SK-N-MC (cell line): Measurements from ENCODE around the gene TVP23C.

Source experiments
- DNase-seq: peaks from one replicate; pipeline ENCODE4 v3.0.0-alpha.2; 2011; ENCODE audit warnings: low read depth, low spot score
- H3K27ac ChIP-seq: fragments of 200-600 bp; sonication (generic); 2 replicates; pipeline ENCODE4 v1.5.1; 2016; ENCODE audit warnings: mixed run types
- H3K36me3 ChIP-seq: fragments of 200-600 bp; sonication (generic); 2 replicates; pipeline ENCODE4 v1.6.1; 2017; ENCODE audit warnings: antibody characterized with exemption, low read length, mixed read lengths; ENCODE audit not compliant: insufficient read depth
- H3K4me3 ChIP-seq: fragments of 200-600 bp; sonication (generic); 2 replicates; pipeline ENCODE4 v1.5.1; 2016
- H3K9ac ChIP-seq: fragments of 200-600 bp; sonication (generic); 2 replicates; pipeline ENCODE4 v1.8.0; 2017; ENCODE audit warnings: mixed run types, mixed read lengths; ENCODE audit not compliant: insufficient read length
- H3K9me3 ChIP-seq: fragments of 200-600 bp; sonication (generic); 2 replicates; pipeline ENCODE4 v1.6.1; 2017; ENCODE audit warnings: low read depth, mild to moderate bottlenecking, antibody characterized with exemption, low read length, moderate library complexity, mixed read lengths
- EZH2 ChIP-seq: fragments of 200-600 bp; sonication (generic); IDR thresholded peaks from one replicate; pipeline ENCODE4 v1.6.1; 2017; ENCODE audit warnings: antibody characterized with exemption
- FOXP2 ChIP-seq: optimal IDR thresholded peaks from 2 replicates; pipeline ENCODE3; 2011; ENCODE audit warnings: mild to moderate bottlenecking, moderate library complexity; ENCODE audit not compliant: insufficient read depth; ENCODE audit errors: extremely low read length, control extremely low read depth
- POLR2AphosphoS5 ChIP-seq: IDR thresholded peaks from 2 replicates; pipeline ENCODE4 v1.6.1; 2012; ENCODE audit warnings: mild to moderate bottlenecking, low read depth, low read length, borderline replicate concordance

TVP23C gene

DNA sequence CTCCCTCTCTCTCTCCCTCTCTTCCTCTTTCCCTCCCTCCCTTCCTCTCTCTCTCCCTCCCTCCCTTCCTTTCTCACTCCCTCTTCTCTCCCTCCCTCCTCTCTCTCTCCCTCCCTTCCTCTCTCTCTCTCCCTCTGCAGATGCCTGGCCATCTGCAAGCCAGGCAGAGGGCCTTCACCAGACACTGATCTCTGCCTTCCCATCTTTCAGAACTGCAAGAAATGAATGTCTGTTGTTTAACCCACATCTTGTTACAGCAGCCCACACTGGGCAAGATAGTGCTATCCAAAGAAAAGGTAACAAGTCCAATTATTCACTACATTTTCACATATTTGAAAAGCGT lies 69.6 kb downstream of the TVP23C start:
- DNase-seq = no peak
- TF ChIP-seq EZH2 (no peak), FOXP2 (no peak), POLR2AphosphoS5 (no peak)
- H3K4me3 ChIP-seq = no peak overlapping the region

DNA sequence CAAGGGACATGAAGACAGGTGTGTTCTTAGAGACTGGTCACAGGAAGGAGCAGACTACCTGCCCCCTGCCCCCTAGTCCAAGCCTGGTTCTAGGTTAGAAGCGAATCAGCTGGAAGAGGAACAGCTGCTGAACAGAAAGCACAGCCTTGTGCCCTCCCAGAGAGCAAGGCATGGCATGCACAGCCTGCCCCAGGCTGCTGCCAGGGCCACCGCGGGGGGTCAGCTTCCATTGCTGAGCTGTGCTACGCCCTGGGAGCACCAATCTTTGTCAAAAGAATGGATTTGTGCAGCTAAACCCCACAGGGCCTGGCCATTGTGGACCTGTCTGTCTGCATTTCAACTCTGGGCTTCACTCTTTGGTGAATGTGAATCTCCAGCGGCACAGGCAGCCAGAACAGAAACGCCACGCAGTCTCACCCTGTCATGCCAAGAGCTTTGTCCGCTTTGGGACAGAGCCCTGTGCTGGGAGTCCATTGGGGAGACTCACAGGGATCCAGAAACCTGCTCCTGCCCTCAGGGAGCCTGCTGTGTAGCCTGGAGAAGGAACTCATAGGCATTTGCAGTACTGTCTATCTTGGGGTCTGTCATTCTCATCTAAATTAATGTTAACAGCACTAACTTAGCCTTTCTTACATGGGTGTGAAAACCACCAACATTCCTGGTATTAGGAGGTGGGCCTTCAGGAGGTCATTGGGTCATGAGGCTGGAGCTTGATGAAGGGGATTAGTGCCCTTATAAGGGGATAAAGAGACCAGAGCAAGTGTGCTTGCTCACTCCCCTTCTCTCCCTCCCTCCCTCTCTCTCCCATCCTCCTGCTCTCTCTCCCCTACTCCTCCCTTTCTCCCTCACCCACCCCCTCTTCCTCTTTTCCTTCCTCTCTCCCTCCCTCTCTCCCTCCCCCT lies 70.2 kb downstream of the TVP23C start:
- Histone ChIP-seq H3K27ac (no peak overlapping the region), H3K4me3 (no peak overlapping the region), H3K36me3 (no peaks in the 10 kb centered on the region), H3K9ac (no peak overlapping the region), H3K9me3 (no peaks in the 10 kb centered on the region)
- no peak for DNase-seq
- no peak for TF ChIP-seq FOXP2
- TF ChIP-seq EZH2 = no peak
- TF ChIP-seq POLR2AphosphoS5 = no peak

More for the DNA sequence above, 69.6 kb downstream of the TVP23C start:
- no peak overlapping the region for H3K9ac ChIP-seq
- H3K27ac ChIP-seq = no peak overlapping the region
- H3K9me3 ChIP-seq = no peaks in the 10 kb centered on the region
- H3K36me3 ChIP-seq = no peaks in the 10 kb centered on the region

DNA sequence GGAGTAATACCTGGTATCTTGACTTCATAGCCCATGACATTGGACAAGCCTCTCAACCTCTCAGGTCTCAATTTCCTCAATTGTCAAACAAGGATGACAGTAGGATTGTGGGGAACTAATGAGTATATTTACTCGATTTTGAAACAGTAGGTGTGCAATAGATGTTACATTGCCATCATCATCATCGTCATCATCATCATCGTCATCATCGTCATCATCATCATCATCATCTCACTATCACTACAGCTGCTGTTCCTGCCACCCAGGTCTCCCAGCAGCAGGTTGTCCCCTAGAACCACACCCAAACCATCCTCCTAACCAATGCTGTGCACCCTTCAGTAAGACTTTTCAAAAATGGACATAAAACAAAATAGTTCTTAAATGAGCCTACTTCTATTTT lies 71.1 kb downstream of the TVP23C start:
- DNase-seq = no peak
- H3K36me3 ChIP-seq = no peaks in the 10 kb centered on the region
- H3K27ac ChIP-seq = no peak overlapping the region
- H3K9me3 ChIP-seq = no peaks in the 10 kb centered on the region
- H3K4me3 ChIP-seq = no peak overlapping the region
- TF ChIP-seq EZH2 = no peak
- TF ChIP-seq FOXP2 = no peak
- no peak for TF ChIP-seq POLR2AphosphoS5
- H3K9ac ChIP-seq = no peak overlapping the region

DNA sequence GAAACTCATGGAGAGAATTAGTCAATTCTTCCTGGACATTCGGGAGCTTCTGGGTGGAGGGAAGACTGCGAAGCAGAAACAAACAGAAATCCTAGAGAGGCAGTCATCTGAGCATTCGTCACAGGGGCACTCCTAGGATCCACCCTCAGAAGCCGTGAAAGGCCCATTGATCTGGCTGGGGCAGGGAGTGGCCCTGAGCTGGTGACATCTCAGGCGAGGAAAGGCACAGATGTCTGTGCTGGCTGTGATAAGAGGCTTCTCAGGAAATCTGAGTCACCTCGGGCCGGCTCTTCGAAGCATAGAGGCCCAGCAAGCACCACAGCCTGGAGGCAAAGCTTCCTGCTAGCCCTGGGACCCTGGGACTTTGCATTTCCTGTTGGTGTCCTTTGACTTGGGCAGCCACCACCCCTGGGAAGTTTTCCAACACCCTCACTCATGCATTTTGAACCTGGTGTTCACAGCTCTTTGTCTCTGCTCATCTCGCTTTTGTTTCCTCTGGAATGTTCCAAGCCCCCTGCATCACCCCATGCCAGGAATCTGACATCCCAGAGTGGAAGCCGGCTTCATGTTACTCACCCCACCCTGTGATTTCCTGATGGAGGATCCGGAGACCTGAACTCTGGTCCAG lies 72.5 kb downstream of the TVP23C start:
- no peak for TF ChIP-seq FOXP2
- TF ChIP-seq POLR2AphosphoS5 = no peak
- H3K9me3 ChIP-seq = no peaks in the 10 kb centered on the region
- no peak for DNase-seq
- no peaks in the 10 kb centered on the region for H3K36me3 ChIP-seq
- no peak overlapping the region for H3K9ac ChIP-seq
- no peak overlapping the region for H3K27ac ChIP-seq
- no peak overlapping the region for H3K4me3 ChIP-seq

DNA sequence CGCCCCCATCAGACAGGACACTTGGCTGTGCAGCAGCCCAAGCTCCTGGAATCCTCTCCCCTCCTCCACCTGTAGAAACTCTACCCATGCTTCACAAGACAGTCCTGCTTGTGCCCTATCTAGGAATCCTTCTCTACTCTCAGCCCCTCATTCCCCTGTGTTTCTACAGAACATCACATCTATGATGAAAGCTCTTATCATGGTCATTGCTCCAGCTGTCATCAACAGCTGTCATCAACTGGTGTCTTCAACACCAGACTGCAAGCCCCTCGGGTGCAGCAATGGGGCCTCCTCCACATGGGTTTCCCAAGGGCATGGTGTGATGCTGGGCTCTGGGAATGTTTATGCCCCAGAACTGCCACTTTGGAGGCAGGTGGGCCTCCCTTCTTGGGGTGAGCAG lies 74.7 kb downstream of the TVP23C start:
- Histone ChIP-seq H3K9me3 (no peaks in the 10 kb centered on the region), H3K36me3 (no peaks in the 10 kb centered on the region), H3K4me3 (no peak overlapping the region), H3K9ac (no peak overlapping the region), H3K27ac (no peak overlapping the region)
- TF ChIP-seq POLR2AphosphoS5 = no peak
- TF ChIP-seq EZH2 = no peak
- TF ChIP-seq FOXP2 = no peak
- DNase-seq = no peak

DNA sequence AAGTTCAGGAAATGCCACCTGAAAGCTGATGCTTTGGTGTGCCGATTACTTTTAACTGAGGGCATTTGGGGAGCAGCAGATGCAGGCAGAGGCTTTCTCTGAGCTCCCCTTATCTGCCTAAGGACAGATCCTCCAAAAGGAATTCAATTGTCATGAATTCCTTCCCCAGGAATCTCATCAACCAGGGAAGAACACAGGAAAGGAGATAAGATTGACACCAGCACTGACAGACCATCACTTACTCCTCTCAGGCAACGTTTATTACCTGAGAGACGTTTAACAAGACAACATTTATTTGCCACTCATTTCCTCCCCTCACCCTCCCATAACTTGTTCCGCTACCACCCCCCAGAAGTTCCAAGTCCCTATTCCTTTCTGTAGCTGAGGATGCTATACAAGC lies 78.2 kb downstream of the TVP23C start:
- H3K9ac ChIP-seq = no peak overlapping the region
- DNase-seq = no peak
- TF ChIP-seq FOXP2 (no peak), POLR2AphosphoS5 (no peak), EZH2 (no peak)
- H3K9me3 ChIP-seq = no peaks in the 10 kb centered on the region
- H3K4me3 ChIP-seq = no peak overlapping the region
- H3K27ac ChIP-seq = no peak overlapping the region
- no peaks in the 10 kb centered on the region for H3K36me3 ChIP-seq

DNA sequence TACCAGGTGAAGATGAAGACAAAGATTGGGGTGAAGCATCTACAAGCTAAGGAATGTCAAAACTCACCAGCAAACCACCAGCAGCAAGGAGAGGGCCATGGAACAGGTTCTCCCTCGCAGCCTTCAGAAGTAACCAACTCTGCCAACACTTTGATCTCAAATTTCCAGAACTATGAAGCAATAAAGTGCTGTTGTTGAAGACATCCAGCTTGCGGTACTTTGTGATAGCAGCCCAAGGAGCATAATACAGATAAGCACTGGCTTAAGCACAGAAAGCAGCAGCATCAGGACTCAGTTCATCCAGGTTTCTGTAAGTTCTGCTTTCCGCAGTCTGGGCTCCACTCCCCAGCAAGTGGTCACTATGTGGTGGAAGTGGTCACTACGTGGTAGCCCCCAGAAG lies 79.9 kb downstream of the TVP23C start:
- H3K4me3 ChIP-seq = no peak overlapping the region

DNA sequence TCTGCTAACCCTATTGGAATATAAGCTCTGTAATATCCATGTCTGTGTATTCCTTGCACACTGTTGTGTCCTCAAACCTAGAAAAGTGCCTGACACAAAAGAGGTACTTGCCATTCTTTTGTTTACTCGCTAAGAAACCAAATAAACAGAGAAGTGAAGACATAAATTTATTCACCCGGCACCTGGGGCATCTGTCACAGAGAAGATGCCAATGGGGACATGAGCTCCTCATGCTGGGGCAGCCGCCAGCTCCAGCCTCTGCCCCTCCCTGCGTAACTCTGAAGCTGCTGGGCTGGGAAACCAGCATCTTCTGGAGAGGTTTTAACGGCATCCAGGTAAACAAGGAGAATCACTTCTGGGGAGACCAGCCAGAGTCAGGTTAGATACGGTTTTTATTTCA lies 80.8 kb downstream of the TVP23C start:
- no peak for DNase-seq
- H3K36me3 ChIP-seq = no peaks in the 10 kb centered on the region
- no peak overlapping the region for H3K4me3 ChIP-seq
- no peak overlapping the region for H3K9ac ChIP-seq
- no peaks in the 10 kb centered on the region for H3K9me3 ChIP-seq
- TF ChIP-seq EZH2 (no peak), POLR2AphosphoS5 (no peak), FOXP2 (no peak)
- H3K27ac ChIP-seq = no peak overlapping the region

More for the DNA sequence above, 79.9 kb downstream of the TVP23C start:
- DNase-seq = no peak
- H3K27ac ChIP-seq = no peak overlapping the region
- H3K36me3 ChIP-seq = no peaks in the 10 kb centered on the region
- H3K9ac ChIP-seq = no peak overlapping the region
- no peak for TF ChIP-seq FOXP2
- no peak for TF ChIP-seq EZH2
- no peak for TF ChIP-seq POLR2AphosphoS5
- H3K9me3 ChIP-seq = no peaks in the 10 kb centered on the region

DNA sequence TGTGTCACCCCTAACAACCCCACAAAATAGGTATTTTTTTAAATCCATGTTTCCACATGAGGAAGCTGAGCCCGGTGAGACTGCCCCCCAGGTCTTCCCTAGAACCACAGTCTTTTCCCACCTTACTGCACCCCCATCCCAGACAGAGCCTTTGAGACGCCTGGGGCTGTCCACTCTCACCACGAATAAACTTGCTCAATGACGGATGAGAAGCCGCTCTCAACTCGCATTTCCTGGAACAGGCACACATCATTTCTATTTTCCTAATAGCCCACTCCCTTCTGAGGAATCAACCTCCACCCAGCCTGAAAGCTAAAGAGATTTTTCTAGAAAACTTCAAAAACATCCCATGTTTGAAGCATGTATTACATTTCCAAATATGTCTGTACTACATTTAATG lies 81.8 kb downstream of the TVP23C start:
- Histone ChIP-seq H3K36me3 (no peaks in the 10 kb centered on the region), H3K4me3 (no peak overlapping the region), H3K9ac (no peak overlapping the region), H3K27ac (no peak overlapping the region), H3K9me3 (no peaks in the 10 kb centered on the region)
- TF ChIP-seq POLR2AphosphoS5 = no peak
- no peak for TF ChIP-seq FOXP2
- no peak for TF ChIP-seq EZH2
- no peak for DNase-seq
